SU-DHL-6 (cell line): ENCODE measurements around the gene CDC45.

Experiments used
- H2AFZ ChIP-seq: fragments of 200-600 bp; sonication (generic); 2 replicates; pipeline ENCODE4 v1.6.1; 2014; ENCODE audit warnings: low read depth, mild to moderate bottlenecking, moderate library complexity, mixed read lengths, antibody characterized with exemption, low read length; ENCODE audit not compliant: severe bottlenecking
- H3F3A ChIP-seq: fragments of 200-600 bp; shearing (Covaris generic); 2 replicates; pipeline ENCODE4 v1.6.0; 2016; ENCODE audit warnings: antibody characterized with exemption, mild to moderate bottlenecking; ENCODE audit not compliant: insufficient read depth
- H3K27ac ChIP-seq: fragments of 200-600 bp; sonication (generic); 2 replicates; pipeline ENCODE4 v1.5.1; 2016; ENCODE audit warnings: low read depth, mild to moderate bottlenecking, low read length, moderate library complexity, mixed read lengths
- H3K27me3 ChIP-seq: fragments of 200-600 bp; sonication (generic), shearing (Covaris generic); 2 replicates; pipeline ENCODE4 v1.6.0; 2014; ENCODE audit warnings: mild to moderate bottlenecking, low read length
- H3K36me3 ChIP-seq: fragments of 200-600 bp; sonication (generic); 2 replicates; pipeline ENCODE4 v1.6.1; 2014; ENCODE audit warnings: mild to moderate bottlenecking, low read length, mixed read lengths
- H3K4me2 ChIP-seq: fragments of 300-600, 200-600 bp; shearing (Covaris generic), sonication (generic); 2 replicates; pipeline ENCODE4 v1.6.0; 2014; ENCODE audit warnings: low read length, low read depth, mild to moderate bottlenecking; ENCODE audit not compliant: poor library complexity, severe bottlenecking
- H3K4me3 ChIP-seq: fragments of 200-600 bp; sonication (generic); 2 replicates; pipeline ENCODE4 v1.5.1; 2014; ENCODE audit warnings: antibody characterized with exemption, low read length, mild to moderate bottlenecking, mixed read lengths; ENCODE audit not compliant: insufficient read depth, poor library complexity, severe bottlenecking
- H3K79me2 ChIP-seq: fragments of 200-600 bp; sonication (generic); 2 replicates; pipeline ENCODE4 v1.6.1; 2014; ENCODE audit warnings: mild to moderate bottlenecking, low read length, moderate library complexity; ENCODE audit not compliant: insufficient read depth
- H3K9ac ChIP-seq: fragments of 200-600 bp; sonication (generic); 2 replicates; pipeline ENCODE4 v1.7.0; 2014; ENCODE audit warnings: mild to moderate bottlenecking, low read length
- H3K9me2 ChIP-seq: fragments of 200-600 bp; sonication (generic); replicated peaks from 2 replicates; pipeline ENCODE4 v1.6.1; 2014; ENCODE audit warnings: low read length; ENCODE audit not compliant: insufficient read depth
- H3K9me3 ChIP-seq: fragments of 200-600 bp; sonication (generic); 2 replicates; pipeline ENCODE4 v1.6.1; 2014; ENCODE audit warnings: low read length, mixed read lengths; ENCODE audit not compliant: insufficient read depth
- H4K20me1 ChIP-seq: fragments of 200-600 bp; sonication (generic); 2 replicates; pipeline ENCODE4 v1.6.1; 2014; ENCODE audit warnings: low read depth, mild to moderate bottlenecking, antibody characterized with exemption, low read length, moderate library complexity, mixed read lengths
- EZH2phosphoT487 ChIP-seq: fragments of 200-600 bp; sonication (generic), shearing (Covaris generic); conservative IDR thresholded peaks from 2 replicates; pipeline ENCODE4 v1.6.1; 2018; ENCODE audit warnings: mild to moderate bottlenecking, antibody characterized with exemption, low read length, moderate library complexity, mixed read lengths
- TF ChIP-seq, protein P1 (sequence below): fragments of 200-600 bp; sonication (generic); IDR thresholded peaks from one replicate; pipeline ENCODE4 v1.5.1; 2017; ENCODE audit warnings: antibody characterized with exemption, mild to moderate bottlenecking, low read length, moderate library complexity; ENCODE audit not compliant: insufficient read depth, poor library complexity, severe bottlenecking

The CDC45 gene

GRCh38 chr22:19507534-19507861, 27.8 kb downstream of the CDC45 start:
- Histone ChIP-seq H3K9ac (no peak overlapping the region), H3K4me3 (no peak overlapping the region), H3K79me2 (no peaks in the 10 kb centered on the region), H3K9me2 (no peaks in the 10 kb centered on the region), H3K4me2 (no peak overlapping the region), H3K36me3 (no peaks in the 10 kb centered on the region), H3K9me3 (no peaks in the 10 kb centered on the region), H4K20me1 (no peaks in the 10 kb centered on the region), H3K27ac (no peak overlapping the region), H3K27me3 (no peaks in the 10 kb centered on the region), H3F3A (no peaks in the 10 kb centered on the region), H2AFZ (no peak overlapping the region)
- TF ChIP-seq EZH2phosphoT487: no peak
- TF ChIP-seq, protein P1, sequence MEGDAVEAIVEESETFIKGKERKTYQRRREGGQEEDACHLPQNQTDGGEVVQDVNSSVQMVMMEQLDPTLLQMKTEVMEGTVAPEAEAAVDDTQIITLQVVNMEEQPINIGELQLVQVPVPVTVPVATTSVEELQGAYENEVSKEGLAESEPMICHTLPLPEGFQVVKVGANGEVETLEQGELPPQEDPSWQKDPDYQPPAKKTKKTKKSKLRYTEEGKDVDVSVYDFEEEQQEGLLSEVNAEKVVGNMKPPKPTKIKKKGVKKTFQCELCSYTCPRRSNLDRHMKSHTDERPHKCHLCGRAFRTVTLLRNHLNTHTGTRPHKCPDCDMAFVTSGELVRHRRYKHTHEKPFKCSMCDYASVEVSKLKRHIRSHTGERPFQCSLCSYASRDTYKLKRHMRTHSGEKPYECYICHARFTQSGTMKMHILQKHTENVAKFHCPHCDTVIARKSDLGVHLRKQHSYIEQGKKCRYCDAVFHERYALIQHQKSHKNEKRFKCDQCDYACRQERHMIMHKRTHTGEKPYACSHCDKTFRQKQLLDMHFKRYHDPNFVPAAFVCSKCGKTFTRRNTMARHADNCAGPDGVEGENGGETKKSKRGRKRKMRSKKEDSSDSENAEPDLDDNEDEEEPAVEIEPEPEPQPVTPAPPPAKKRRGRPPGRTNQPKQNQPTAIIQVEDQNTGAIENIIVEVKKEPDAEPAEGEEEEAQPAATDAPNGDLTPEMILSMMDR: no peak

DNA sequence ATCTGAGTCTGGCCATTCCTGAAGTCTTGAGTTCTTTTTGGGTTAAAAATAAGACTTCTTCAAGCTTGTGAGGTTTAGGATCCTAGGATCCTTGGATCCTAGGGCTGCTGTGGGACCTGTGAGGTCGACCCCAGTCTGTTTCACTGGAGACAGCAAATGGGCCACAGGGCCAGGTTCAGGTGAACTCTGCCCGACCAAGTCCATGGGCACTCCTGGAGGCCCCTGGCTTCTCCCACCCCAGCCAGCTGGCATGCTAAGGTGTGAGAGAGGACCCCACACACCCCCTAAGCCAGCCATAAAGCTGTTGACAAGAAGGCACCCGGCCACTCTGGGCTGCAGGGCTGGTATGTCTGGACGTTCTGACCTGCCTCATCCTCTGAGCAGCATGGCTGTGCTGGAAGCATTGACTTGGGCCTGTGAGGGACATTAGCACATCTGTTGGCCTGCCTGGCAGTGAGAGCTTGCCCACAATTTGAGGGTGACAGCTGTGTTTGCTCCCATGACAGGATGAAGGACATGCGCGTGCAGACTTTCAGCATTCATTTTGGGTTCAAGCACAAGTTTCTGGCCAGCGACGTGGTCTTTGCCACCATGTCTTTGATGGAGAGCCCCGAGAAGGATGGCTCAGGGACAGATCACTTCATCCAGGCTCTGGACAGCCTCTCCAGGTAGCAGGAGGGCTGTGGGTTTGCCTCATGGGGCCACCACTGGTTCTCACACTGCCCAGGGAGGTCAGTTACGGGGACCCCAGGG, 28.5 kb downstream of the CDC45 start:
- H3K9me3 ChIP-seq: no peaks in the 10 kb centered on the region
- H3K4me3 ChIP-seq: no peak overlapping the region
- H3K36me3 ChIP-seq: no peaks in the 10 kb centered on the region
- no peak overlapping the region for H3K4me2 ChIP-seq
- H3K9ac ChIP-seq: no peak overlapping the region
- H3F3A ChIP-seq: 0 out of 2 replicates have a peak, but pooled peaks cover 2% of the 10 kb centered on the region
- H3K9me2 ChIP-seq: no peaks in the 10 kb centered on the region
- H2AFZ ChIP-seq: no peak overlapping the region
- no peaks in the 10 kb centered on the region for H3K79me2 ChIP-seq
- TF ChIP-seq EZH2phosphoT487: no peak
- TF ChIP-seq, protein P1: no peak
- H4K20me1 ChIP-seq: no peaks in the 10 kb centered on the region
- H3K27ac ChIP-seq: no peak overlapping the region
- no peaks in the 10 kb centered on the region for H3K27me3 ChIP-seq

GRCh38 chr22:19509191-19509590, 29.5 kb downstream of the CDC45 start:
- Histone ChIP-seq H3K27me3 (no peaks in the 10 kb centered on the region), H3K9ac (no peak overlapping the region), H3K27ac (no peak overlapping the region), H3K4me3 (no peak overlapping the region), H3F3A (0 out of 2 replicates have a peak, but pooled peaks cover 2% of the 10 kb centered on the region), H4K20me1 (no peaks in the 10 kb centered on the region), H3K9me2 (no peaks in the 10 kb centered on the region), H2AFZ (no peak overlapping the region), H3K9me3 (no peaks in the 10 kb centered on the region), H3K4me2 (no peak overlapping the region), H3K79me2 (no peaks in the 10 kb centered on the region), H3K36me3 (no peaks in the 10 kb centered on the region)
- TF ChIP-seq EZH2phosphoT487: no peak
- TF ChIP-seq, protein P1: no peak
